Measurements from ENCODE around the gene NLK.

DNA sequence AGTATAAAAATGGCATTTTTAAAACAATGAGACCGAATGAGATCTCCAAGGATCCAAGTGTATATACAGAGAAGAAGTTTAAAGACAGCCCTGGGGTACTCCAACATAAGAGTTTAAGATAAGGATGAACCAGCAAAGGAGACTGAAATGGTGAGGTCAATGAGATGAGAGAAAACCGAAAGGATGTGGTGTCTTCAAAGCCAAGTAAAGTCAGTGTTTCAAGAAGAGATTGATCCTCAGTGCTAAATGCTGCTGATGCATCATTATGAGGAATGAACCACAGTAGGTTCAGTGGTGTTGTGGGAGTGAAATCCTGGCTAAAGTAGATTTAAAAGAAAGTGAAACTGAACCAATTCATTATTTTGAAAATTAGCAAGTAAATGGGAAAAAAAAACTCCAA lies 38.1 kb upstream of the NLK start:
- TF ChIP-seq, protein P1, sequence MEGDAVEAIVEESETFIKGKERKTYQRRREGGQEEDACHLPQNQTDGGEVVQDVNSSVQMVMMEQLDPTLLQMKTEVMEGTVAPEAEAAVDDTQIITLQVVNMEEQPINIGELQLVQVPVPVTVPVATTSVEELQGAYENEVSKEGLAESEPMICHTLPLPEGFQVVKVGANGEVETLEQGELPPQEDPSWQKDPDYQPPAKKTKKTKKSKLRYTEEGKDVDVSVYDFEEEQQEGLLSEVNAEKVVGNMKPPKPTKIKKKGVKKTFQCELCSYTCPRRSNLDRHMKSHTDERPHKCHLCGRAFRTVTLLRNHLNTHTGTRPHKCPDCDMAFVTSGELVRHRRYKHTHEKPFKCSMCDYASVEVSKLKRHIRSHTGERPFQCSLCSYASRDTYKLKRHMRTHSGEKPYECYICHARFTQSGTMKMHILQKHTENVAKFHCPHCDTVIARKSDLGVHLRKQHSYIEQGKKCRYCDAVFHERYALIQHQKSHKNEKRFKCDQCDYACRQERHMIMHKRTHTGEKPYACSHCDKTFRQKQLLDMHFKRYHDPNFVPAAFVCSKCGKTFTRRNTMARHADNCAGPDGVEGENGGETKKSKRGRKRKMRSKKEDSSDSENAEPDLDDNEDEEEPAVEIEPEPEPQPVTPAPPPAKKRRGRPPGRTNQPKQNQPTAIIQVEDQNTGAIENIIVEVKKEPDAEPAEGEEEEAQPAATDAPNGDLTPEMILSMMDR (IDR thresholded peaks at IDR 0.05): no peak
- TF ChIP-seq POLR2AphosphoS5 (IDR thresholded peaks at IDR 0.05) (no peak), POLR2A (IDR thresholded peaks at IDR 0.05) (no peak)

All from upper lobe of left lung (tissue), 4 donors.